SK-N-SH (cell line): Measurements from ENCODE around the gene CDH24. TPM values are rescaled to one million over a fixed set of nuclear protein-coding genes. Genes with fewer than 3 reads are reported as not detected.

Experiments used
- CTCF ChIA-PET: fragments of 300-600, 350-600 bp; formaldehyde crosslinking; extraction: SDS; loops from one replicate; lab custom pipeline; 2021; lab: Yijun Ruan, JAX
- POLR2A ChIA-PET: fragments of 350-600 bp; sonication (Branson Sonifier 250); formaldehyde crosslinking; extraction: SDS; loops from one replicate; lab custom pipeline; 2020; ENCODE audit warnings: antibody characterized with exemption, inconsistent platforms; lab: Yijun Ruan, JAX
- DNase-seq: peaks from one replicate; pipeline ENCODE4 v3.0.0; 2012
- H2AFZ ChIP-seq: fragments of 200-600 bp; sonication (generic); 2 replicates; pipeline ENCODE4 v1.8.1; 2016; ENCODE audit warnings: antibody characterized with exemption, mild to moderate bottlenecking, low read depth
- H3F3A ChIP-seq: fragments of 200-600 bp; sonication (generic); replicated peaks from 2 replicates; pipeline ENCODE3; 2016; ENCODE audit warnings: antibody characterized with exemption, mild to moderate bottlenecking; ENCODE audit not compliant: insufficient read depth
- H3K27ac ChIP-seq, 2 experiments: fragments of 200-500 bp in 1 of 2; fragments of 200-600 bp in 1 of 2; sonication (Bioruptor generic) in 1 of 2; sonication (generic), shearing (Covaris generic) in 1 of 2; 2 replicates each; pipeline versions ENCODE4 v1.5.1 to v1.6.1; 2014 to 2016; ENCODE audit warnings: low read depth in 2 of 2, inconsistent platforms in 1 of 2, low read length in 1 of 2, mild to moderate bottlenecking in 1 of 2, mixed read lengths in 1 of 2
- H3K27me3 ChIP-seq: fragments of 200-600 bp; sonication (generic), shearing (Covaris generic); 2 replicates; pipeline ENCODE4 v1.6.1; 2016; ENCODE audit warnings: mixed run types; ENCODE audit not compliant: insufficient read depth
- H3K36me3 ChIP-seq, 2 experiments: fragments of 200-500 bp in 1 of 2; fragments of 200-600 bp in 1 of 2; sonication (Bioruptor generic) in 1 of 2; sonication (generic) in 1 of 2; replicated peaks in 1 of 2; 2 replicates each; pipeline versions ENCODE3 to v1.5.1; 2014 to 2016; ENCODE audit warnings: low read length in 1 of 2, mild to moderate bottlenecking in 1 of 2; ENCODE audit not compliant: insufficient read depth in 2 of 2, control insufficient read depth in 1 of 2
- H3K4me1 ChIP-seq, 2 experiments: fragments of 200-500 bp in 1 of 2; fragments of 200-600 bp in 1 of 2; sonication (Bioruptor generic) in 1 of 2; sonication (generic), shearing (Covaris generic) in 1 of 2; 2 replicates each; pipeline versions ENCODE4 v1.5.1 to v1.6.1; 2014 to 2016; ENCODE audit warnings: low read depth in 1 of 2, low read length in 1 of 2, mixed run types in 1 of 2; ENCODE audit not compliant: insufficient read depth in 2 of 2, control insufficient read depth in 1 of 2
- H3K4me2 ChIP-seq: fragments of 200-600 bp; sonication (generic), shearing (Covaris generic); 2 replicates; pipeline ENCODE4 v1.6.1; 2017; ENCODE audit warnings: mixed run types
- H3K4me3 ChIP-seq, 2 experiments: fragments of 200-500 bp in 1 of 2; fragments of 200-600 bp in 1 of 2; sonication (Bioruptor generic) in 1 of 2; sonication (generic), shearing (Covaris generic) in 1 of 2; 2 replicates each; pipeline versions ENCODE4 v1.5.1 to v1.8.1; 2014 to 2016; ENCODE audit warnings: low read depth in 2 of 2, inconsistent platforms in 1 of 2, low read length in 1 of 2, mild to moderate bottlenecking in 1 of 2, mixed read lengths in 1 of 2, moderate library complexity in 1 of 2
- H3K79me2 ChIP-seq: fragments of 200-600 bp; sonication (generic); 2 replicates; pipeline ENCODE4 v1.8.1; 2017; ENCODE audit warnings: mild to moderate bottlenecking; ENCODE audit not compliant: insufficient read depth
- H3K9ac ChIP-seq: fragments of 200-600 bp; sonication (generic); 2 replicates; pipeline ENCODE4 v1.6.1; 2017; ENCODE audit warnings: mixed run types
- H3K9me2 ChIP-seq: fragments of 200-600 bp; sonication (generic); 2 replicates; pipeline ENCODE4 v1.6.1; 2017; ENCODE audit warnings: mixed run types
- H3K9me3 ChIP-seq: fragments of 200-600 bp; sonication (generic); 2 replicates; pipeline ENCODE4 v1.6.1; 2017; ENCODE audit warnings: mixed run types, mild to moderate bottlenecking, moderate library complexity
- H4K20me1 ChIP-seq: fragments of 200-600 bp; sonication (generic); 2 replicates; pipeline ENCODE4 v1.6.1; 2017; ENCODE audit warnings: mild to moderate bottlenecking, mixed run types; ENCODE audit not compliant: insufficient read depth
- CHD2 ChIP-seq: fragments of 150-350 bp; IDR thresholded peaks from 2 replicates; pipeline ENCODE4 v1.6.1; 2018; ENCODE audit warnings: low read length; ENCODE audit not compliant: partially characterized antibody
- ELF1 ChIP-seq: IDR thresholded peaks from 2 replicates; pipeline ENCODE4 v1.4.0; 2012
- EP300 ChIP-seq, 2 experiments: IDR thresholded peaks; 2 replicates each; pipeline versions ENCODE4 v1.4.0 to v1.6.1; 2012; ENCODE audit warnings: borderline replicate concordance in 1 of 2, low read depth in 1 of 2, low read length in 1 of 2
- EZH2phosphoT487 ChIP-seq: fragments of 200-600 bp; sonication (generic); IDR thresholded peaks from 2 replicates; pipeline ENCODE4 v1.6.1; 2017; ENCODE audit warnings: low read depth, mixed run types, mild to moderate bottlenecking, antibody characterized with exemption, moderate library complexity, borderline replicate concordance
- FOSL2 ChIP-seq: IDR thresholded peaks from 2 replicates; pipeline ENCODE4 v1.4.0; 2012; ENCODE audit warnings: low read depth, mild to moderate bottlenecking, moderate library complexity, borderline replicate concordance
- GABPA ChIP-seq: IDR thresholded peaks from 2 replicates; pipeline ENCODE4 v1.4.0; 2012; ENCODE audit warnings: low read depth, mild to moderate bottlenecking
- MXI1 ChIP-seq: IDR thresholded peaks from 2 replicates; pipeline ENCODE4 v1.6.1; 2012; ENCODE audit warnings: mild to moderate bottlenecking, low read depth, low read length, improper control_type of control experiment
- POLR2AphosphoS5 ChIP-seq: IDR thresholded peaks from 2 replicates; pipeline ENCODE4 v1.6.1; 2012; ENCODE audit warnings: low read depth, low read length
- RAD21 ChIP-seq: IDR thresholded peaks from 2 replicates; pipeline ENCODE4 v1.6.1; 2012; ENCODE audit warnings: mild to moderate bottlenecking, low read length
- RFX5 ChIP-seq: IDR thresholded peaks from 2 replicates; pipeline ENCODE4 v1.6.1; 2012; ENCODE audit warnings: mild to moderate bottlenecking, improper control_type of control experiment, low read length
- SIN3A ChIP-seq: IDR thresholded peaks from 2 replicates; pipeline ENCODE4 v1.6.1; 2012; ENCODE audit warnings: low read depth, mild to moderate bottlenecking, low read length, moderate library complexity, borderline replicate concordance
- TAF1 ChIP-seq: IDR thresholded peaks from 2 replicates; pipeline ENCODE4 v1.6.1; 2012; ENCODE audit warnings: low read depth, mild to moderate bottlenecking, low read length, moderate library complexity, borderline replicate concordance
- ZBTB33 ChIP-seq: IDR thresholded peaks from 2 replicates; pipeline ENCODE4 v1.4.0; 2012; ENCODE audit warnings: low read depth, borderline replicate concordance
- WGBS: methylation state at CpG from one replicate; pipeline ENCODE4 v1.1.6; 2017; ENCODE audit warnings: low lambda C conversion rate; 5-methylcytosine and 5-hydroxymethylcytosine counted together
- polyA plus RNA-seq, 3 experiments: library from polyadenylated mRNA; depleted of rRNA; stranded (reverse); fragments of >200 nt; gene quantifications; 2 replicates each; pipeline ENCODE4 v1.2.3, GENCODE V29; 2012
- TF ChIP-seq, protein P1 (sequence below): IDR thresholded peaks from 2 replicates; pipeline ENCODE4 v1.4.0; 2012; ENCODE audit warnings: low read depth
- TF ChIP-seq, protein P2 (sequence below): fragments of 200-600 bp; sonication (generic); IDR thresholded peaks from 2 replicates; pipeline ENCODE4 v1.6.1; 2017; ENCODE audit warnings: antibody characterized with exemption, mild to moderate bottlenecking, moderate library complexity
- TF ChIP-seq, protein P3 (sequence below): fragments of 150-350 bp; IDR thresholded peaks from 2 replicates; pipeline ENCODE4 v1.6.1; 2016; ENCODE audit warnings: mild to moderate bottlenecking, low read depth, low read length
- TF ChIP-seq, protein P4 (sequence below): IDR thresholded peaks from 2 replicates; pipeline ENCODE4 v1.4.0; 2012; ENCODE audit warnings: low read depth, borderline replicate concordance
- TF ChIP-seq, protein P5 (sequence below): IDR thresholded peaks from 2 replicates; pipeline ENCODE4 v1.6.1; 2012; ENCODE audit warnings: mild to moderate bottlenecking, low read depth, low read length, moderate library complexity

The CDH24 gene
- polyA plus RNA-seq, 1 of the 3 experiments (the other 2 are of a cell fraction), result 30.8 TPM

- peak within 1 kb of the TSS; percentile 96 for H2AFZ ChIP-seq
- ChIA-PET CTCF (interaction anchor here (0.7 to 4.2 kb wide), 4 partner anchors 15 to 33 kb away, joined by 3 to 29 read pairs (median 4); no protein-coding TSS in a partner anchor), POLR2A (interaction anchor here (1.1 kb wide), 1 partner anchor 85 kb away, joined by 3 read pairs; the partner anchor contains the start of genes ACIN1 and C14orf119)
- H3K27ac ChIP-seq, result peak within 1 kb of the TSS; percentile 54 to 90
- 0 out of 2 replicates have a peak, but pooled peaks cover 3% of the 10 kb centered on the region for H3K79me2 ChIP-seq
- DNase-seq, result peak; percentile 92
- H3K27me3 ChIP-seq, result no peaks in the 10 kb centered on the region
- H3K9ac ChIP-seq, result peak within 1 kb of the TSS; percentile 69
- H3F3A ChIP-seq, result peaks cover 32% of the 10 kb centered on the region
- no peaks in the 10 kb centered on the region for H3K9me3 ChIP-seq
- no peaks in the 10 kb centered on the region for H3K36me3 ChIP-seq
- no peaks in the 10 kb centered on the region for H4K20me1 ChIP-seq
- peak within 1 kb of the TSS; percentile 50 to 61 for H3K4me3 ChIP-seq
- peak within 1 kb of the TSS; percentile 65 for H3K4me2 ChIP-seq
- 19% methylated on average over 28 of the region's 40 CpGs for WGBS
- H3K9me2 ChIP-seq, result no peaks in the 10 kb centered on the region
- peak; percentile 69; the same call in 1 of the 2 replicates for TF ChIP-seq MXI1
- TF ChIP-seq POLR2AphosphoS5, result peak; percentile 85
- TF ChIP-seq, protein P1, sequence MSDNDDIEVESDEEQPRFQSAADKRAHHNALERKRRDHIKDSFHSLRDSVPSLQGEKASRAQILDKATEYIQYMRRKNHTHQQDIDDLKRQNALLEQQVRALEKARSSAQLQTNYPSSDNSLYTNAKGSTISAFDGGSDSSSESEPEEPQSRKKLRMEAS, result no peak
- TF ChIP-seq EP300 (IDR thresholded peaks at IDR 0.05; ENCODE audit: borderline replicate concordance in 1 of 2, low read depth in 1 of 2, low read length in 1 of 2), result no peak
- TF ChIP-seq GABPA, result no peak
- no peak for TF ChIP-seq FOSL2
- no peak for TF ChIP-seq CHD2
- no peak for TF ChIP-seq EZH2phosphoT487
- TF ChIP-seq ELF1, result no peak
- TF ChIP-seq, protein P2, sequence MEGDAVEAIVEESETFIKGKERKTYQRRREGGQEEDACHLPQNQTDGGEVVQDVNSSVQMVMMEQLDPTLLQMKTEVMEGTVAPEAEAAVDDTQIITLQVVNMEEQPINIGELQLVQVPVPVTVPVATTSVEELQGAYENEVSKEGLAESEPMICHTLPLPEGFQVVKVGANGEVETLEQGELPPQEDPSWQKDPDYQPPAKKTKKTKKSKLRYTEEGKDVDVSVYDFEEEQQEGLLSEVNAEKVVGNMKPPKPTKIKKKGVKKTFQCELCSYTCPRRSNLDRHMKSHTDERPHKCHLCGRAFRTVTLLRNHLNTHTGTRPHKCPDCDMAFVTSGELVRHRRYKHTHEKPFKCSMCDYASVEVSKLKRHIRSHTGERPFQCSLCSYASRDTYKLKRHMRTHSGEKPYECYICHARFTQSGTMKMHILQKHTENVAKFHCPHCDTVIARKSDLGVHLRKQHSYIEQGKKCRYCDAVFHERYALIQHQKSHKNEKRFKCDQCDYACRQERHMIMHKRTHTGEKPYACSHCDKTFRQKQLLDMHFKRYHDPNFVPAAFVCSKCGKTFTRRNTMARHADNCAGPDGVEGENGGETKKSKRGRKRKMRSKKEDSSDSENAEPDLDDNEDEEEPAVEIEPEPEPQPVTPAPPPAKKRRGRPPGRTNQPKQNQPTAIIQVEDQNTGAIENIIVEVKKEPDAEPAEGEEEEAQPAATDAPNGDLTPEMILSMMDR, result no peak
- no peak for TF ChIP-seq SIN3A
- TF ChIP-seq, protein P3, sequence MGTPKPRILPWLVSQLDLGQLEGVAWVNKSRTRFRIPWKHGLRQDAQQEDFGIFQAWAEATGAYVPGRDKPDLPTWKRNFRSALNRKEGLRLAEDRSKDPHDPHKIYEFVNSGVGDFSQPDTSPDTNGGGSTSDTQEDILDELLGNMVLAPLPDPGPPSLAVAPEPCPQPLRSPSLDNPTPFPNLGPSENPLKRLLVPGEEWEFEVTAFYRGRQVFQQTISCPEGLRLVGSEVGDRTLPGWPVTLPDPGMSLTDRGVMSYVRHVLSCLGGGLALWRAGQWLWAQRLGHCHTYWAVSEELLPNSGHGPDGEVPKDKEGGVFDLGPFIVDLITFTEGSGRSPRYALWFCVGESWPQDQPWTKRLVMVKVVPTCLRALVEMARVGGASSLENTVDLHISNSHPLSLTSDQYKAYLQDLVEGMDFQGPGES, result no peak
- TF ChIP-seq RAD21, result no peak
- no peak for TF ChIP-seq ZBTB33
- TF ChIP-seq TAF1, result peak; percentile 66; the same call in 1 of the 2 replicates
- TF ChIP-seq, protein P4, sequence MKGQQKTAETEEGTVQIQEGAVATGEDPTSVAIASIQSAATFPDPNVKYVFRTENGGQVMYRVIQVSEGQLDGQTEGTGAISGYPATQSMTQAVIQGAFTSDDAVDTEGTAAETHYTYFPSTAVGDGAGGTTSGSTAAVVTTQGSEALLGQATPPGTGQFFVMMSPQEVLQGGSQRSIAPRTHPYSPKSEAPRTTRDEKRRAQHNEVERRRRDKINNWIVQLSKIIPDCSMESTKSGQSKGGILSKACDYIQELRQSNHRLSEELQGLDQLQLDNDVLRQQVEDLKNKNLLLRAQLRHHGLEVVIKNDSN, result no peak
- TF ChIP-seq RFX5, result 0 out of 2 replicates have a peak, but pooled peaks have one; percentile 11
- TF ChIP-seq, protein P5, sequence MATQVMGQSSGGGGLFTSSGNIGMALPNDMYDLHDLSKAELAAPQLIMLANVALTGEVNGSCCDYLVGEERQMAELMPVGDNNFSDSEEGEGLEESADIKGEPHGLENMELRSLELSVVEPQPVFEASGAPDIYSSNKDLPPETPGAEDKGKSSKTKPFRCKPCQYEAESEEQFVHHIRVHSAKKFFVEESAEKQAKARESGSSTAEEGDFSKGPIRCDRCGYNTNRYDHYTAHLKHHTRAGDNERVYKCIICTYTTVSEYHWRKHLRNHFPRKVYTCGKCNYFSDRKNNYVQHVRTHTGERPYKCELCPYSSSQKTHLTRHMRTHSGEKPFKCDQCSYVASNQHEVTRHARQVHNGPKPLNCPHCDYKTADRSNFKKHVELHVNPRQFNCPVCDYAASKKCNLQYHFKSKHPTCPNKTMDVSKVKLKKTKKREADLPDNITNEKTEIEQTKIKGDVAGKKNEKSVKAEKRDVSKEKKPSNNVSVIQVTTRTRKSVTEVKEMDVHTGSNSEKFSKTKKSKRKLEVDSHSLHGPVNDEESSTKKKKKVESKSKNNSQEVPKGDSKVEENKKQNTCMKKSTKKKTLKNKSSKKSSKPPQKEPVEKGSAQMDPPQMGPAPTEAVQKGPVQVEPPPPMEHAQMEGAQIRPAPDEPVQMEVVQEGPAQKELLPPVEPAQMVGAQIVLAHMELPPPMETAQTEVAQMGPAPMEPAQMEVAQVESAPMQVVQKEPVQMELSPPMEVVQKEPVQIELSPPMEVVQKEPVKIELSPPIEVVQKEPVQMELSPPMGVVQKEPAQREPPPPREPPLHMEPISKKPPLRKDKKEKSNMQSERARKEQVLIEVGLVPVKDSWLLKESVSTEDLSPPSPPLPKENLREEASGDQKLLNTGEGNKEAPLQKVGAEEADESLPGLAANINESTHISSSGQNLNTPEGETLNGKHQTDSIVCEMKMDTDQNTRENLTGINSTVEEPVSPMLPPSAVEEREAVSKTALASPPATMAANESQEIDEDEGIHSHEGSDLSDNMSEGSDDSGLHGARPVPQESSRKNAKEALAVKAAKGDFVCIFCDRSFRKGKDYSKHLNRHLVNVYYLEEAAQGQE, result 0 out of 2 replicates have a peak, but pooled peaks have one; percentile 31
- H3K4me1 ChIP-seq, result peaks cover 18 to 22% of the 10 kb centered on the region in 2 experiments
These were observed 47.2 kb downstream of the CDH24 start, which contains the start of gene C14orf93 for GRCh38 chr14:23009939-23010726. Gene C14orf93, minus strand, starts transcription at chr14:23010143. Its CDS starts 11,120 bp downstream, at chr14:22999023.
